ENCODE data around the gene MAGT1. TPM values are rescaled to one million over a fixed set of nuclear protein-coding genes. Genes with fewer than 3 reads are reported as not detected.
"Not testable (repeated sequence)": the region's sequence is repeated elsewhere in the genome, so short reads cannot be mapped to it uniquely, and the experiment has no call there.

Gene MAGT1
- total RNA-seq = 10 to 100 TPM; 40.0 to 44.8 TPM

- Mint-ChIP-seq H3K9me3 (no peaks in the 10 kb centered on the region), H3K27me3 (no peaks in the 10 kb centered on the region), H3K27ac (peak within 1 kb of the TSS; percentile 99), H3K36me3 (peaks cover 4% of the 10 kb centered on the region), H3K4me1 (peaks cover 9% of the 10 kb centered on the region), H3K4me3 (peak within 1 kb of the TSS; percentile 98)
- ATAC-seq (ENCODE audit: low read depth) = peak; percentile 94
- POLR2A ChIA-PET = interaction anchor here (0.6 to 1.9 kb wide), 8 partner anchors 9 to 394 kb away, joined by 3 to 5 read pairs (median 4); partner anchors contain the start of genes ATP7A and PGK1
- DNase-seq = peak; percentile 76
Measured at GRCh38 chrX:77894921-77895886, at the start of gene MAGT1. TSS of gene MAGT1 (minus strand) at chrX:77895435. CDS start at chrX:77895410, 25 bp downstream.

- DNase-seq = not testable (repeated sequence)
Measured at GRCh38 chrX:77945031-77945430, 49.8 kb upstream of the MAGT1 start.

GRCh38 chrX:77938083-77938680 lies 42.9 kb upstream of the MAGT1 start:
- POLR2A ChIA-PET = no interaction called here
- Mint-ChIP-seq H3K27me3 (no peaks in the 10 kb centered on the region), H3K4me3 (no peak overlapping the region), H3K27ac (no peak overlapping the region), H3K9me3 (no peaks in the 10 kb centered on the region), H3K4me1 (peaks cover under 1% of the 10 kb centered on the region), H3K36me3 (peaks cover 1% of the 10 kb centered on the region)
- ATAC-seq (ENCODE audit: low read depth) (no peak), DNase-seq (no peak)

More at GRCh38 chrX:77945031-77945430, 49.8 kb upstream of the MAGT1 start:
- H3K4me3 Mint-ChIP-seq; H3K36me3 Mint-ChIP-seq; H3K27ac Mint-ChIP-seq; H3K9me3 Mint-ChIP-seq; H3K4me1 Mint-ChIP-seq; POLR2A ChIA-PET; H3K27me3 Mint-ChIP-seq; ATAC-seq (ENCODE audit: low read depth): not testable (repeated sequence)

DNA sequence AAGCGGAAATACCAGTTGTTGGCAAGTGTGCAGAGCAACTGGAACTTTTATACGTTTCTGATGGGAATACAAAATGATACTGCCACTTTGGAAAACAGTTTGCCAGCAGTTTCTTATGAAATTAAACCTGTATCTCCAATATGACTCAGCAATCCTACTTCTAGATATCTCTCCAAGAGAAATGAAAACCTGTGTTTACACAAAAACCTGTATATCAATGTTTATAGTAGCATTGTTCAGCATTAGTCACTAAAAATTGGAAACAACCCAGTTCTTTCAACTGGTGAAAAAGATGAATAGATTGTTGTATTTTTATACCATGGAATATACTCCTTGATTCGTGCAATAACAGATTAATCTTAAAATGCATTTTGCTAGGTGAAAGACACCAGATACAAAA lies 42.1 kb upstream of the MAGT1 start:
- no peaks in the 10 kb centered on the region for H3K27me3 Mint-ChIP-seq
- peaks cover 5% of the 10 kb centered on the region for H3K36me3 Mint-ChIP-seq
- H3K4me1 Mint-ChIP-seq = no peaks in the 10 kb centered on the region
- POLR2A ChIA-PET = no interaction called here
- H3K9me3 Mint-ChIP-seq = no peaks in the 10 kb centered on the region
- H3K4me3 Mint-ChIP-seq = no peak overlapping the region
- DNase-seq (no peak), ATAC-seq (ENCODE audit: low read depth) (no peak)
- no peak overlapping the region for H3K27ac Mint-ChIP-seq

DNA sequence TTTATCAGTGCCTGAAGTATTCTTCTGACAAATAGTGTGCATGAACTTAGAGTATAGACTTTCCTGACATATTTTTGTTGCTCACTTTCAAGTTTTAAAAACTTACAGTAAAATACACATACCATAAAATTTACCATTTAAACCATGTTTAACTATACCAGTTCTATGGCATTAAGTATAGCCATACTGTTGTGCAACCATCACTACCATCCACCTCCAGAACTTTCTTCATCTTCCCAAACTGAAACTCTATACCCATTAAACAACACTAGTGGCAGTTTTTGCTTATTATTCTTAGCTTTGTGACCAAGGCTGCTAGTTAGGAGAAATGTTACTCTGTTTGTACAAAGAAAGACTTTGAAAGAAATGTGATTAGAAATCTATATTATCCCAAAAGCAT lies 41.1 kb upstream of the MAGT1 start:
- Mint-ChIP-seq H3K27ac (no peak overlapping the region), H3K9me3 (no peaks in the 10 kb centered on the region), H3K27me3 (no peaks in the 10 kb centered on the region), H3K4me3 (no peak overlapping the region), H3K36me3 (peaks cover 5% of the 10 kb centered on the region), H3K4me1 (no peaks in the 10 kb centered on the region)
- POLR2A ChIA-PET = no interaction called here
- ATAC-seq (ENCODE audit: low read depth) (no peak), DNase-seq (no peak)

- POLR2A ChIA-PET = no interaction called here
- Mint-ChIP-seq H3K4me1 (no peaks in the 10 kb centered on the region), H3K27me3 (no peaks in the 10 kb centered on the region), H3K27ac (no peak overlapping the region), H3K9me3 (no peaks in the 10 kb centered on the region), H3K36me3 (peaks cover 5% of the 10 kb centered on the region), H3K4me3 (no peak overlapping the region)
- ATAC-seq (ENCODE audit: low read depth) = no peak
- no peak for DNase-seq
Measured at GRCh38 chrX:77935886-77936285, 40.7 kb upstream of the MAGT1 start.

- no peaks in the 10 kb centered on the region for H3K27me3 Mint-ChIP-seq
- no peaks in the 10 kb centered on the region for H3K4me1 Mint-ChIP-seq
- peaks cover 11% of the 10 kb centered on the region for H3K36me3 Mint-ChIP-seq
- POLR2A ChIA-PET = no interaction called here
- no peak overlapping the region for H3K27ac Mint-ChIP-seq
- H3K9me3 Mint-ChIP-seq = no peaks in the 10 kb centered on the region
- H3K4me3 Mint-ChIP-seq = no peak overlapping the region
- no peak for DNase-seq
- no peak for ATAC-seq (ENCODE audit: low read depth)
Measured at GRCh38 chrX:77930581-77930980, 35.3 kb upstream of the MAGT1 start.

GRCh38 chrX:77925764-77926163 lies 30.5 kb upstream of the MAGT1 start:
- H3K4me1 Mint-ChIP-seq = peaks cover 2% of the 10 kb centered on the region
- DNase-seq = no peak
- H3K4me3 Mint-ChIP-seq = peak overlapping the region; percentile 32
- H3K36me3 Mint-ChIP-seq = peaks cover 7% of the 10 kb centered on the region
- no peaks in the 10 kb centered on the region for H3K27me3 Mint-ChIP-seq
- no peak overlapping the region for H3K27ac Mint-ChIP-seq
- POLR2A ChIA-PET = no interaction called here
- ATAC-seq (ENCODE audit: low read depth) = no peak
- H3K9me3 Mint-ChIP-seq = peaks cover 2% of the 10 kb centered on the region

DNA sequence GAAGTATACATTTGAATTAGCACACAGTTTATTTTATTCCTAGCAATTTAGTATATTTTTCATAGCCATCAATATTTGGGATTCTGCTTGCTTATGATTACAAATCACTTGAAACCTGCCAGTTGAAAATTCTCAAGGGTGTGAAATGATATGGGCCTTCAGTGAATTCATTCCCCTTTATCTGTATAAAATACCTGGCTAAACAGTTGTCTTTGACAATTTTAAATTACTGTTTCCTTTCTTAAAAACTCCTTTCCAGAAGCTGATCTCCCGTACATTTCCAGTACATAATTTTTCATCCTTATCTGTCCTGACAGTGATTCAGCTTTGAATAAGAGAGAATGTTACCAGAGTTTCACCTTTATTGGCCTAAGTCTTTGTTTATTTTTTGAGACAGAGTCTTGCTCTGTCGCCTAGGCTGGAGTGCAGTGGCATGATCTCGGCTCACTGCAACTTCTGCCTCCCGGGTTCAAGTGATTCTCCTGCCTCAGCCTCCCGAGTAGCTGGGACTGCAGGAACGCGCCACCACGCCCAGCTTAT lies 29.2 kb upstream of the MAGT1 start:
- no peak overlapping the region for H3K4me3 Mint-ChIP-seq
- POLR2A ChIA-PET = no interaction called here
- H3K9me3 Mint-ChIP-seq = peaks cover 2% of the 10 kb centered on the region
- no peak for ATAC-seq (ENCODE audit: low read depth)
- no peak overlapping the region for H3K27ac Mint-ChIP-seq
- H3K36me3 Mint-ChIP-seq = peaks cover 3% of the 10 kb centered on the region
- no peaks in the 10 kb centered on the region for H3K27me3 Mint-ChIP-seq
- peaks cover 2% of the 10 kb centered on the region for H3K4me1 Mint-ChIP-seq
- DNase-seq = no peak

DNA sequence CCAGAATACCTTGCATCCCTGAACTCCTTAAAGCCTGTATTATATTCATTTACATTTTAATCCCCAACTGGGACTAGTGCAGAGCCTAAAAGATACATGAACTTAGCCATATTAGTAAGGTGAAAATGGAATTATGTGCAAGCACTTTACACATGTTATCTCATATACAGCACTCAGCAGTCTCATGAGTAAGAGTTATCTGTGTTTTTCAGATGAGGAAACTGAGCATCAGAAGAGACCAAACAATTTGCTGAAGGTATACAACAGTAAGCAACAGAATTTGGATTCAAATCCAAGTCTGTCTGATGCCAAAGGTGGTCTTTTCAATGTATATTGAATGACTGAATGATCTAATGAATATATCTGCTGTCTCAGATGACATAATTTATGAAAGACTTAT lies 27.6 kb upstream of the MAGT1 start:
- Mint-ChIP-seq H3K36me3 (no peaks in the 10 kb centered on the region), H3K27me3 (no peaks in the 10 kb centered on the region), H3K4me1 (peaks cover 4% of the 10 kb centered on the region), H3K4me3 (no peak overlapping the region), H3K9me3 (peaks cover 2% of the 10 kb centered on the region), H3K27ac (no peak overlapping the region)
- ATAC-seq (ENCODE audit: low read depth) (no peak), DNase-seq (no peak)
- POLR2A ChIA-PET = no interaction called here

DNA sequence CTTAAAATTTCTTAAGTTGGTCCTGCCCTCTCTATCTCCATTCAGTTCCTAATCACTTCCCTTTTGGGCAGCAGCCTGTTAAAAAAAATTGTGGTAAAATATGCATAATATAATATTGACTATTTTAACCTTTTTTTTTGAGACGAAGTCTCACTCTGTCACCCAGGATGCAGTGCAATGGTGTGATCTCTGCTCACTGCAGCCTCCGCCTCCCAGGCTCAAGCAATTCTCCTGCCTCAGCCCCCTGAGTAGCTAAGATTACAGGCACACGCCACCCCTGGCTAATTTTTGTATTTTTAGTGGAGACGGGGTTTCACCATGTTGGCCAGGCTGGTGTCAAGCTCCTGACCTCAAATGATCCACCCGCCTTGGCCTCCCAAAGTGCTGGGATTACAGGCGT lies 24.1 kb upstream of the MAGT1 start:
- H3K9me3 Mint-ChIP-seq; H3K4me3 Mint-ChIP-seq; ATAC-seq (ENCODE audit: low read depth); H3K36me3 Mint-ChIP-seq; DNase-seq; H3K27me3 Mint-ChIP-seq; H3K27ac Mint-ChIP-seq: not testable (repeated sequence)
- H3K4me1 Mint-ChIP-seq = peaks cover 15% of the 10 kb centered on the region
- POLR2A ChIA-PET = interaction anchor here (0.9 kb wide), 1 partner anchor 20 kb away, joined by 3 read pairs; the partner anchor contains the start of gene COX7B

DNA sequence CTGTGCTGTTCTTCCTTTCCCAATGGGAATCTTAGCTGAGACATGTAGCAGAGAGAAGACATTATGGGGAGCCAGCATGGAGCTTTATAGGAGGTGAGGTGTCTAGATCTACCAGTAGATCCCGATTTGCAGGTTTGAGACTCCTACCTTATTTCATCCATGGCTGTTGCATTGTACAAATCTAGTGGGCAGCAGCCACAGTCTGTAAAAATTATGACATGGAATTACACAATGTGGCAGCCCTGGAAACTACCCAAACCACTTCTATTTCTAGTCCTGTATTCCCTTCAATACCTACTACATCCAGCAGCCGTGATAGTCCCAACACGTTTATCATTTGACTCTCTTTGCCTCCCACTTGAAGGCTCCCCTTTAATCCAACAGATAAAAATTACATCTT lies 23.3 kb upstream of the MAGT1 start:
- Mint-ChIP-seq H3K4me1 (peaks cover 15% of the 10 kb centered on the region), H3K9me3 (peaks cover 2% of the 10 kb centered on the region), H3K27me3 (no peaks in the 10 kb centered on the region), H3K27ac (no peak overlapping the region), H3K4me3 (no peak overlapping the region), H3K36me3 (no peaks in the 10 kb centered on the region)
- POLR2A ChIA-PET = no interaction called here
- no peak for DNase-seq
- no peak for ATAC-seq (ENCODE audit: low read depth)

DNA sequence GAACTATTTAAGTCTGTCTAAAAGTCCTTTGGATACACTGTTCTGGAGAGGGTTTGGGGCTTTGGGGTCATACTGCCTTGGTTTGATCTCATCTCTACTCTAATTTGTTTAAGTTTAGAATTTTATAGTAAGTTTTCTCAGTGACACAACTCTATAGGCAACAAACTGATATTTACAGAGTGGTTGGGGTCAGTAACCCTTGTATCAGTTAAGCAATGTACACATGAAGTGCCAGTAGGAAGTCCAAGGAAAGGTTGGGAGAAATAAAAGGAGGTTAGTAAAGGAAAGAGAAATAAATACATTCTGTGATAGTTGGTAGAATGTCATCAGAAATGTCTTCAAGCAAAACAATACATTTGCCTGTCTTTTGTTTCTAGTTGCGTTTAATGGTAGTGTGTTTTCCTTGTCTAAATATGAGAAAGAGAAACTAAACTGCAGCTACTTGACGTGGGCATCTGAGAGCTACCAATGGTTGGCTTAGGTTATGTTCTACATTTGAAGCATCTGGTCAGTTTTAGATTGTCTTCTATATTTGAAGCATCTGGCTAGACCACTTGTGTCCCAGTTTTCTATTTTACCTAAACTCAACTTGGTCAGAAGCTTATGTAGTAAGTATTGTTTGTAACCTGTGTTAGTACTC lies 22.2 kb upstream of the MAGT1 start:
- Mint-ChIP-seq H3K36me3 (no peaks in the 10 kb centered on the region), H3K9me3 (peaks cover 2% of the 10 kb centered on the region), H3K4me1 (peaks cover 15% of the 10 kb centered on the region), H3K27ac (peak overlapping the region; percentile 77), H3K4me3 (peak overlapping the region; percentile 68), H3K27me3 (no peaks in the 10 kb centered on the region)
- ATAC-seq (ENCODE audit: low read depth) (no peak), DNase-seq (no peak)
- POLR2A ChIA-PET = no interaction called here

All from activated naive CD8-positive, alpha-beta T cell treated with anti-CD3 and anti-CD28 coated beads, Interleukin-2, amount 10 ng/mL, durations not matched to agents 7 days and 5 days (primary cell).